Measurements from ENCODE around the gene GTF2H2C. TPM values are rescaled to one million over a fixed set of nuclear protein-coding genes. Genes with fewer than 3 reads are reported as not detected.
"Not testable (repeated sequence)": the region's sequence is repeated elsewhere in the genome, so short reads cannot be mapped to it uniquely, and the experiment has no call there.

Gene GTF2H2C
- 10 to 100 TPM; 33.4 to 33.8 TPM for total RNA-seq

- peak; percentile 99 for ATAC-seq (ENCODE audit: low read depth)
- H3K27me3 Mint-ChIP-seq, H3K36me3 Mint-ChIP-seq, H3K4me1 Mint-ChIP-seq, POLR2A ChIA-PET, H3K9me3 Mint-ChIP-seq: not testable (repeated sequence)
- Mint-ChIP-seq H3K27ac (peak within 1 kb of the TSS; percentile 89), H3K4me3 (peak within 1 kb of the TSS; percentile 92)
- DNase-seq = peak; percentile 74
Measured at GRCh38 chr5:69559908-69560330, at the start of gene GTF2H2C. GTF2H2C (plus strand) TSS chr5:69560191; CDS start chr5:69565133, 4,942 bp downstream.

DNA sequence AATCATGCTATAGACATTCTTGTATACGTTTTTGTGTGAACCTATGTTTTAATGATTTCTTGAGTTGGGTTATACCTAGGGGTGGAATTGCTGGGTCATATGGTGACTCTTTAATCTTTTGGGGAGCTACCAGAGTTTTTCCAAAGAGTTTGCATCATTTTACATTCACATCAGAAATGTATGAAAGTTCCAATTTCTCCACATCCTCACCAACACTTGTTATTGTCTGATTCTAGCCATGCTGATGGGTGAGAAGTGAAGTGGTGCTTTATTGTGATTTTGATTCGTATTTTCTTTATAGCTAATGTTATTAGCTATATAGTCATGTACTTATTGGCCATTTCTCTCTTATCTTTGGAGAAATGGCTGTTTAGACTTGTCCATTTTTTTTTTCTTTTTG lies 49.3 kb upstream of the GTF2H2C start:
- H3K4me3 Mint-ChIP-seq = no peak overlapping the region
- DNase-seq (no peak), ATAC-seq (ENCODE audit: low read depth) (no peak)
- no peak overlapping the region for H3K27ac Mint-ChIP-seq
- H3K9me3 Mint-ChIP-seq = no peaks in the 10 kb centered on the region
- H3K27me3 Mint-ChIP-seq = no peaks in the 10 kb centered on the region
- POLR2A ChIA-PET = interaction anchor here (0.7 kb wide), 1 partner anchor 145 kb away, joined by 3 read pairs; no protein-coding TSS in a partner anchor
- no peaks in the 10 kb centered on the region for H3K4me1 Mint-ChIP-seq
- no peaks in the 10 kb centered on the region for H3K36me3 Mint-ChIP-seq

GRCh38 chr5:69512740-69513260 lies 47.2 kb upstream of the GTF2H2C start:
- no peaks in the 10 kb centered on the region for H3K36me3 Mint-ChIP-seq
- POLR2A ChIA-PET = no interaction called here
- H3K4me3 Mint-ChIP-seq = no peak overlapping the region
- DNase-seq (no peak), ATAC-seq (ENCODE audit: low read depth) (no peak)
- H3K4me1 Mint-ChIP-seq = no peaks in the 10 kb centered on the region
- no peak overlapping the region for H3K27ac Mint-ChIP-seq
- peaks cover 2% of the 10 kb centered on the region for H3K27me3 Mint-ChIP-seq
- H3K9me3 Mint-ChIP-seq = no peaks in the 10 kb centered on the region

DNA sequence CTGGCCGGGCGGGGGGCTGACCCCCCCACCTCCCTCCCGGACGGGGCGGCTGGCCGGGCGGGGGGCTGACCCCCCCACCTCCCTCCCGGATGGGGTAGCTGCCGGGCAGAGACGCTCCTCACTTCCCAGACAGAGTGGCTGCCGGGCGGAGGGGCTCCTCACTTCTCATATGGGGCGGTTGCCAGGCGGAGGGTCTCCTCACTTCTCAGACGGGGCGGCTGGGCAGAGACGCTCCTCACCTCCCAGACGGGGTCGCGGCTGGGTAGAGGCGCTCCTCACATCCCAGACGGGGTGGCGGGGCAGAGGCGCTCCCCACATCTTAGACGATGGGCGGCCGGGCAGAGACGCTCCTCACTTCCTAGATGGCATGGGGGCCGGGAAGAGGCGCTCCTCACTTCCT lies 44.4 kb upstream of the GTF2H2C start:
- POLR2A ChIA-PET; H3K4me3 Mint-ChIP-seq; ATAC-seq (ENCODE audit: low read depth); H3K36me3 Mint-ChIP-seq; H3K27ac Mint-ChIP-seq; H3K9me3 Mint-ChIP-seq; H3K4me1 Mint-ChIP-seq; H3K27me3 Mint-ChIP-seq; DNase-seq: not testable (repeated sequence)

- Mint-ChIP-seq H3K4me1 (no peaks in the 10 kb centered on the region), H3K27ac (no peak overlapping the region), H3K4me3 (no peak overlapping the region), H3K27me3 (peaks cover 12% of the 10 kb centered on the region), H3K9me3 (no peaks in the 10 kb centered on the region), H3K36me3 (no peaks in the 10 kb centered on the region)
- DNase-seq (no peak), ATAC-seq (ENCODE audit: low read depth) (no peak)
- POLR2A ChIA-PET = no interaction called here
Measured at GRCh38 chr5:69516769-69517168, 43.2 kb upstream of the GTF2H2C start.

DNA sequence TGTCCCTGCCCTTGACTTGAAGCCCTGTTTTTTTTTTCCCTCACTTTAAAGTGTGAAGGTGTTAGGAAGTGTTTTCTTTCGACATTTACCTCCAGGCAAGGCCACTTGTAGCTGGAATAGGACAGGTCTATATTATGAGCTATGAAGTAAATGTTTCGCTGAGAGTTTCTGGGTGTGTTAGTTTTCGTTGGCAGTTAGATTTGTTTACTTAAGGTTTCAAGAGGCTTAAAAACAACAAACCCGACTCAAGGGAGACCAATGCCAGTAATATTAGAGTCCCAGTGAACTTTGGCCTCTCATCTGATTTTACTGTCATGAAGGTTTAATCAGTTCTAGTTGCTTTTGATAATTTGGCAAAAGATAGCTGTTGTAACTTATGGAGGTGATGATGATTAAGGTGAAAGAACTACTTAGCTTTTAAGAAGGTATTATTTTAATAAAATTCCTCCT lies 42.2 kb upstream of the GTF2H2C start:
- POLR2A ChIA-PET = no interaction called here

DNA sequence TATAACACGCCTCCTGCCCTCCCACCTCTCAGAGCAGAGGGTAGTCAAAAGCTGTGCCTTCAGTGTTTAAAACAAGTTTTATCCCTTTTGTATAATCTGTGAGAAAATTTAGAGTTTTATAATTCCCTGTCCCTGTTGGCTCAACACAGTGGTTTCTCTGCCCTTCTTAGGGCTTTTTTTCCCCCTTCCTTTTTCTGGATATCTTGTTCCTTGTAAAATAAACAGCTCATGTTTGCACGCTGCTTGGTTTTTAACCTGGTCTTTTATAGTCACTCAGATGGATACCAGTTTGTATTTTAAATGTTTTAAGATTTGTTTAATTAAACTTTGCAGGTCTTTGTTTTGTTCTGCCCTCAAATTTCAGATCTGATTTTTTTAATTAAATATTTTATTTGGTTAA lies 40.7 kb upstream of the GTF2H2C start:
- Mint-ChIP-seq H3K36me3 (no peaks in the 10 kb centered on the region), H3K27me3 (peaks cover 16% of the 10 kb centered on the region), H3K9me3 (no peaks in the 10 kb centered on the region), H3K4me1 (no peaks in the 10 kb centered on the region), H3K4me3 (no peak overlapping the region), H3K27ac (no peak overlapping the region)
- POLR2A ChIA-PET = no interaction called here
- DNase-seq = no peak
- no peak for ATAC-seq (ENCODE audit: low read depth)

More for the DNA sequence above, 42.2 kb upstream of the GTF2H2C start:
- no peak overlapping the region for H3K4me3 Mint-ChIP-seq
- no peaks in the 10 kb centered on the region for H3K36me3 Mint-ChIP-seq
- no peak for DNase-seq
- H3K27ac Mint-ChIP-seq = no peak overlapping the region
- no peaks in the 10 kb centered on the region for H3K9me3 Mint-ChIP-seq
- ATAC-seq (ENCODE audit: low read depth) = no peak
- H3K27me3 Mint-ChIP-seq = peaks cover 16% of the 10 kb centered on the region
- H3K4me1 Mint-ChIP-seq = no peaks in the 10 kb centered on the region

DNA sequence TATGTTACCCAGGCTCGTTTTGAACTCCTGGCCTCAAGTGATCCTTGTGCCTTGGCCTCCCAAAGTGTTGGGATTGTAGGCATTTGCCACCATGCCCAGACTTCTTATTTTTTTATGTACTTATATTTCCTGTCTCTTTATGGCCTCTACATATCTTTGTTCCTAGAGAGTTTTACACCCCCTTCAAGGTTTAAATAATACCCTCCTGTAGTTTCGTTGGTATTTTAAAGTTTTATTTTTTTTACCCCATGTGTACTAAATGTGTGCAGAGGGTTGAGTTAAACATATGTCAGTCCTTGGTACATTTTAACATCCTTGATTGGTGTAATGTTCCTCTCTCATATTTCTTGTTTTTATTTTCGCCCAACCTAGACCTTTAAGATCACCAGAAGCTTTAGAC lies 38.0 kb upstream of the GTF2H2C start:
- H3K36me3 Mint-ChIP-seq = no peaks in the 10 kb centered on the region
- no peak for ATAC-seq (ENCODE audit: low read depth)
- H3K4me3 Mint-ChIP-seq = no peak overlapping the region
- H3K27me3 Mint-ChIP-seq = peaks cover 16% of the 10 kb centered on the region
- DNase-seq = no peak
- H3K4me1 Mint-ChIP-seq = no peaks in the 10 kb centered on the region
- H3K9me3 Mint-ChIP-seq = no peaks in the 10 kb centered on the region
- H3K27ac Mint-ChIP-seq = no peak overlapping the region
- POLR2A ChIA-PET = no interaction called here

DNA sequence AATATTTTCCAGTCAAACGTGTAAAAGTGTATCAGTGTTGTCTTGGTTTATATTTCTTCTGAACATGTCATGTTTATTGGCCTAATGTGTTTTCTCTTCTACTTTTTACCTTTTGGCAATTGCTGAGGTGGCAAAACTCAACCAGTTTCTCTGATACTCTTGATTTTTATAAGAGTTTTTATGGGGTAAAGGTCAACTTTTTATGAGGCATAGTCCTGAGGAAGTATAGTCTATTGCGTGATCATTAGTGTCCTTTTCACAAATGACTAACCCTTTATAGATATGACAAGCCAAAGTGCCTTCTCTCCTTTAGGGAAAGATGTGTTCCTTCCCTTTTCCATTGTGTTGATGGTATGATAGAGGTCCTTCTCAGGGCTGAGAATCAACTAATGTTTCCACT lies 34.5 kb upstream of the GTF2H2C start:
- Mint-ChIP-seq H3K4me1 (no peaks in the 10 kb centered on the region), H3K36me3 (no peaks in the 10 kb centered on the region), H3K4me3 (no peak overlapping the region), H3K27me3 (peaks cover 16% of the 10 kb centered on the region), H3K9me3 (no peaks in the 10 kb centered on the region), H3K27ac (no peak overlapping the region)
- POLR2A ChIA-PET = no interaction called here
- DNase-seq = no peak
- no peak for ATAC-seq (ENCODE audit: low read depth)

GRCh38 chr5:69526660-69527059 lies 33.3 kb upstream of the GTF2H2C start:
- Mint-ChIP-seq H3K36me3 (no peaks in the 10 kb centered on the region), H3K9me3 (no peaks in the 10 kb centered on the region), H3K4me3 (no peak overlapping the region), H3K27ac (no peak overlapping the region), H3K4me1 (no peaks in the 10 kb centered on the region), H3K27me3 (peaks cover 14% of the 10 kb centered on the region)
- DNase-seq (no peak), ATAC-seq (ENCODE audit: low read depth) (no peak)
- POLR2A ChIA-PET = no interaction called here

- Mint-ChIP-seq H3K4me3 (no peak overlapping the region), H3K9me3 (no peaks in the 10 kb centered on the region), H3K36me3 (no peaks in the 10 kb centered on the region), H3K4me1 (no peaks in the 10 kb centered on the region), H3K27ac (no peak overlapping the region), H3K27me3 (peaks cover 11% of the 10 kb centered on the region)
- DNase-seq = no peak
- POLR2A ChIA-PET = no interaction called here
- ATAC-seq (ENCODE audit: low read depth) = no peak
Measured at GRCh38 chr5:69527128-69527770, 32.7 kb upstream of the GTF2H2C start.

DNA sequence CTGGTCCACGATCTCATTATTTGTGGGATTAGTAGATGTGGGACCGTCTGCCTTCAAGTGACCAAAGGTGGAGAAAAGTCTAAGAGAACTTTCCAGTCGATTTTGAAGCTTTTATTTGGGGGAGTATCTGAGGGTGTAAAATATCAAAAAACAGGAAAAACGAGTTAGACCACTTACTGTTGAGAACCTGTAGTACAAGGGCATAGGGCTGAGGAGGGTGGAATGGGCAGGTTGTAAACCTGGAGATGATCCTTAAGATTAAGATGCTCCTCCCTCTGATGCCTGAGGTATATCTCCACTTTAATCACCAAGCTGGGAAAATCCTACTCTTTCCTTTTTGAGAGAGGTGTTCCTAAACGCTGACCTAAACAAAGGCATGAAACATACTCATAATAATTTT lies 32.0 kb upstream of the GTF2H2C start:
- POLR2A ChIA-PET = no interaction called here
- no peak for DNase-seq
- no peak overlapping the region for H3K4me3 Mint-ChIP-seq
- H3K4me1 Mint-ChIP-seq = no peaks in the 10 kb centered on the region
- ATAC-seq (ENCODE audit: low read depth) = no peak
- no peak overlapping the region for H3K27ac Mint-ChIP-seq
- no peaks in the 10 kb centered on the region for H3K9me3 Mint-ChIP-seq
- H3K36me3 Mint-ChIP-seq = no peaks in the 10 kb centered on the region
- H3K27me3 Mint-ChIP-seq = peaks cover 10% of the 10 kb centered on the region

DNA sequence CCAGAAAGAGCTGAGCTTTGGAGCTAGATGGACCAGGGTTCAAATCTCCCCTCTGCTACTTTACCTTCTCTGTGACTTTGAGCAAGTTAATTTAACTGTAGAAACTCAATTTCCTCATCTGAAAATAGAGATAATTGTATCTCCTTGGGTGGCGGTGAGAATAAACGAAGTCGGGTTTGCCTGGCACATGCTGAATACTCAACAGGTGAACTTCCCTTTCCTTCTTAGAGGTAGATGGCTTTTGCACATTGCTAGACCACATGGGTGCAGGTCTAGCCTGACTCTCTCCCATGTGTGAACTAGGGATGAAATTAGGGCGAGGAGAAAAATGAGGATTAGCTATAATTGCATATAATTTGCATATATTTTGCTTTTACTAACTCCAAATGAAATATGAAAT lies 31.4 kb upstream of the GTF2H2C start:
- peaks cover 10% of the 10 kb centered on the region for H3K27me3 Mint-ChIP-seq
- H3K4me3 Mint-ChIP-seq = no peak overlapping the region
- no peaks in the 10 kb centered on the region for H3K4me1 Mint-ChIP-seq
- H3K9me3 Mint-ChIP-seq = no peaks in the 10 kb centered on the region
- POLR2A ChIA-PET = no interaction called here
- no peaks in the 10 kb centered on the region for H3K36me3 Mint-ChIP-seq
- DNase-seq (no peak), ATAC-seq (ENCODE audit: low read depth) (no peak)
- H3K27ac Mint-ChIP-seq = no peak overlapping the region

DNA sequence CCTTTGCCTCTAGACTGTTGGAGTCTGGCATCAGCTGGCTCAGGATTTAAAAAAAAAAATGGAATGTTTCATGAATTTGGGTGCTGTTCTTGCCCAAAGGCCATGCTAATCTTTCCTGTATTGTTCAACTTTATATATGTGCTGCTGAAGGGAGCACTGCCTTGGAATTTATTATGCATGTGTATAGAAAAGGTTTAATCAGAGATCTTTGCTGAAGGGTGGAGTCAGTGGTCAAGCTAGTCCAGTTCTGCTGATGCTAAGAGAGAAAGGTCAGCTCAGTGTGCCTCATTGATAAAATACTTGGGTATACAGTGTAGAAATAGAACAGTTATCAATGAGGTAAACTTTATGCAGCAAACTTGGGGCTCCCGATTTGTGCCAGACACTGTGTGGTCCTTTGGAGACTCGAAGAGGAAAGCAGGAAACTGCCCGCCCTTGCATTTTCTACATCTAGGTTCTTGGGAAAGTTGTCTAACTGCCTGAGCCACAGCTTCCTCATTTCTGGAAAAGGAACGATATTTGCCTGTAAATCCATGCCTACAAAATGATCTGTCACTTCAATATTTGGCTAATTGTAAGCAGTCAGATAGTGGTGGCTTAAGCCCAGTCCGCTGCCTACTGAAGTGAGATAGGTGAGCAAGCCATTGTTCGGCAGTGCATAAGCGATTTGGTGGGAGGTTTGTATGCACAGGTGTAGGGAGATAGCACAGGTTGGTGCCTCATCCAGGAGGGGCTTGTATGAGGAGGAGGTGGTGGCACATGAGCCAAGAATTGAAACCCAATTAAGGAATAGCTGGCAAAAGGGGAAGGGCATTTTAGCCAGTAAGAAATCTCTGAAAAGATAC lies 29.2 kb upstream of the GTF2H2C start:
- Mint-ChIP-seq H3K4me3 (no peak overlapping the region), H3K4me1 (no peaks in the 10 kb centered on the region), H3K36me3 (no peaks in the 10 kb centered on the region), H3K27ac (no peak overlapping the region), H3K9me3 (no peaks in the 10 kb centered on the region), H3K27me3 (peaks cover 10% of the 10 kb centered on the region)
- DNase-seq = no peak
- POLR2A ChIA-PET = no interaction called here
- ATAC-seq (ENCODE audit: low read depth) = no peak
